ENCODE results near the gene DSCAML1. TPM values are rescaled to one million over a fixed set of nuclear protein-coding genes. Genes with fewer than 3 reads are reported as not detected.

Gene DSCAML1
- total and polyA plus RNA-seq, 2 of the 8 experiments (the other 6 are each of a cell fraction or from before 2014, with no cell fraction given), result 0.19 to 0.24 TPM

DNA sequence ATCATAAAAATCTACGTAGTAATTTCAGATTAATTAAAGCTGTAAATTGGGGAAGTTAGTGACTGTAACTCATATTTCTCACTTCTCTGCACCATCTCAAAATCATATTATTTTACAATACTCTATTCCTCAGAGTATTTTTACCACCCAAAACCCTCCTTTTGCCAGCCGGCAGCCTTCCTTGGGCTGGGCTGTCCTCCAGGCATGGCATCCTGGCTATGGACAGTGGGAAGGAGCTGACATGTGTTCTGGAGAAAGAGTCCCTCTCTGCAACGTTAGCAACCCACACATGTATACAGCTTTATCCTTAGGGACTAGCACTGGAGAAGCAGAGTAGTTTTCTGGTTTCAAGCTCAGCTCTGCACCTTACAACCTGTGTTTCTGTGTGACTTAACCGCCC, 86.8 kb downstream of the DSCAML1 start:
- Histone ChIP-seq H4K91ac (replicated peaks; ENCODE audit: insufficient read length, low read length) (no peak overlapping the region), H3K27me3 (replicated peaks in 1 of 4; ENCODE audit: control insufficient read depth in 3 of 4, extremely low read depth in 1 of 4, insufficient read depth in 3 of 4, low read length in 3 of 4) (no peaks in the 10 kb centered on the region), H3K56ac (replicated peaks; ENCODE audit: insufficient read length, low read depth, low read length) (no peak overlapping the region), H2BK120ac (replicated peaks; ENCODE audit: low read depth, low read length) (no peak overlapping the region), H2BK12ac (ENCODE audit: low read depth, low read length) (no peak overlapping the region), H3K14ac (ENCODE audit: insufficient read length) (no peak overlapping the region), H4K8ac (ENCODE audit: extremely low read depth, insufficient read depth, low read length) (no peak overlapping the region), H3K23ac (ENCODE audit: insufficient read length) (no peak overlapping the region), H3K36me3 (ENCODE audit: control insufficient read depth in 2 of 4, insufficient read depth in 4 of 4, low read length in 3 of 4) (no peaks in the 10 kb centered on the region), H2BK15ac (ENCODE audit: low read length) (no peak overlapping the region), H4K5ac (ENCODE audit: insufficient read length, low read depth, low read length) (no peak overlapping the region), H3K4me2 (ENCODE audit: insufficient read depth in 1 of 2, low read depth in 2 of 2, low read length in 2 of 2) (no peak overlapping the region), H3K79me2 (ENCODE audit: control insufficient read depth in 1 of 2, insufficient read depth in 2 of 2, low read length in 2 of 2) (no peaks in the 10 kb centered on the region), H2BK5ac (ENCODE audit: low read depth, low read length) (no peak overlapping the region), H3K79me1 (ENCODE audit: low read depth, low read length) (no peaks in the 10 kb centered on the region; the same call in 1 of the 2 replicates), H3K4me3 (ENCODE audit: extremely low read depth in 1 of 4, insufficient read depth in 2 of 4, low read depth in 3 of 4, low read length in 4 of 4) (no peak overlapping the region), H2AFZ (ENCODE audit: low read length) (no peak overlapping the region), H2BK20ac (ENCODE audit: low read length) (no peak overlapping the region), H2AK5ac (ENCODE audit: low read depth, low read length) (no peak overlapping the region), H4K20me1 (replicated peaks in 1 of 2; ENCODE audit: control insufficient read depth in 1 of 2, insufficient read depth in 2 of 2, low read length in 2 of 2) (no peaks in the 10 kb centered on the region), H3K23me2 (ENCODE audit: low read depth, low read length) (no peaks in the 10 kb centered on the region), H3K9ac (replicated peaks in 1 of 4; ENCODE audit: extremely low read depth in 1 of 4, low read depth in 3 of 4, low read length in 3 of 4) (no peak overlapping the region), H3K4ac (replicated peaks; ENCODE audit: insufficient read length, low read depth, low read length) (no peak overlapping the region), H3K18ac (ENCODE audit: extremely low read depth, low read length) (no peak overlapping the region), H3K9me3 (ENCODE audit: insufficient read depth in 2 of 2, low read depth in 1 of 2, low read length in 1 of 2) (no peaks in the 10 kb centered on the region), H3K27ac (ENCODE audit: low read depth, low read length) (no peak overlapping the region), H3K4me1 (replicated peaks in 1 of 4; ENCODE audit: control insufficient read depth in 3 of 4, insufficient read depth in 4 of 4, low read length in 3 of 4) (peaks cover 0 to 5% (median 0%) of the 10 kb centered on the region in 4 experiments; a peak in 1 of 7 replicates)
- POLR2A ChIA-PET (ENCODE audit: partially characterized antibody), result no interaction called here
- 96% methylated on average over 4 of the region's 4 CpGs; no CpG with 5 or more reads in 1 of the 2 experiments for WGBS, 2 experiments (ENCODE audit: extremely low coverage in 1 of 2, insufficient coverage in 1 of 2, insufficient read length in 1 of 2, insufficient replicate concordance in 2 of 2, low coverage in 1 of 2, low lambda C conversion rate in 2 of 2, missing lambda C conversion rate in 1 of 2)
- DNase-seq (ENCODE audit: low read depth in 1 of 2, low spot score in 2 of 2), result no peak
- CTCF ChIA-PET (ENCODE audit: partially characterized antibody), result interaction anchor here (0.7 to 3.0 kb wide), 8 partner anchors 9 to 267 kb away, joined by 3 to 8 read pairs (median 3); no protein-coding TSS in a partner anchor
- no peak for FAIRE-seq
- no peak for TF ChIP-seq GTF2F1 (IDR thresholded peaks at IDR 0.05; ENCODE audit: borderline replicate concordance, low read depth, low read length)
- TF ChIP-seq, protein P1, sequence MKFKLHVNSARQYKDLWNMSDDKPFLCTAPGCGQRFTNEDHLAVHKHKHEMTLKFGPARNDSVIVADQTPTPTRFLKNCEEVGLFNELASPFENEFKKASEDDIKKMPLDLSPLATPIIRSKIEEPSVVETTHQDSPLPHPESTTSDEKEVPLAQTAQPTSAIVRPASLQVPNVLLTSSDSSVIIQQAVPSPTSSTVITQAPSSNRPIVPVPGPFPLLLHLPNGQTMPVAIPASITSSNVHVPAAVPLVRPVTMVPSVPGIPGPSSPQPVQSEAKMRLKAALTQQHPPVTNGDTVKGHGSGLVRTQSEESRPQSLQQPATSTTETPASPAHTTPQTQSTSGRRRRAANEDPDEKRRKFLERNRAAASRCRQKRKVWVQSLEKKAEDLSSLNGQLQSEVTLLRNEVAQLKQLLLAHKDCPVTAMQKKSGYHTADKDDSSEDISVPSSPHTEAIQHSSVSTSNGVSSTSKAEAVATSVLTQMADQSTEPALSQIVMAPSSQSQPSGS (IDR thresholded peaks at IDR 0.05; ENCODE audit: low read length), result no peak

Data from H1 (cell line).